IMR-90 (cell line): ENCODE data around the gene CTDP1. TPM values are rescaled to one million over a fixed set of nuclear protein-coding genes. Genes with fewer than 3 reads are reported as not detected.

Experiments used
- ATAC-seq: fragments of 200-7000 bp; cut with Tn5 transposase; 2 replicates; pipeline ENCODE4 v1.9.1; 2020; ENCODE audit warnings: low read depth, mild to moderate bottlenecking, moderate library complexity
- BruUV-seq: library from RNA; stranded (reverse); fragments of 400-500 nt; replicated peaks from 2 replicates; lab custom pipeline; 2021; lab: Mats Ljungman, UMichigan
- CTCF ChIA-PET: fragments of 300-600 bp; formaldehyde crosslinking; extraction: SDS; loops from one replicate; lab custom pipeline; 2021; ENCODE audit warnings: antibody characterized with exemption; lab: Yijun Ruan, JAX
- POLR2A ChIA-PET: fragments of 300-600 bp; sonication (Branson Sonifier 250); formaldehyde crosslinking; loops from one replicate; lab custom pipeline; 2022; ENCODE audit warnings: antibody characterized with exemption; ENCODE audit not compliant: unreplicated experiment; lab: Charles Lee
- DNase-seq: peaks from one replicate; pipeline ENCODE4 v3.0.0; 2013
- H2AFZ ChIP-seq: replicated peaks from 2 replicates; pipeline ENCODE3; 2013; ENCODE audit warnings: low read length, mild to moderate bottlenecking; ENCODE audit not compliant: poor library complexity
- H2AK5ac ChIP-seq: 2 replicates; pipeline ENCODE4 v1.6.1; 2013; ENCODE audit warnings: low read depth, low read length, inconsistent platforms
- H2AK9ac ChIP-seq: replicated peaks from 2 replicates; pipeline ENCODE3; 2013; ENCODE audit warnings: mild to moderate bottlenecking, low read depth, low read length, moderate library complexity; ENCODE audit not compliant: poor library complexity
- H2BK120ac ChIP-seq: 2 replicates; pipeline ENCODE4 v1.6.1; 2013; ENCODE audit warnings: low read depth, low read length, inconsistent platforms
- H2BK15ac ChIP-seq: 3 replicates; pipeline ENCODE4 v1.6.1; 2013; ENCODE audit warnings: low read depth, low read length, inconsistent platforms
- H2BK20ac ChIP-seq: 2 replicates; pipeline ENCODE4 v1.6.1; 2013; ENCODE audit warnings: low read depth, mild to moderate bottlenecking, inconsistent platforms, low read length, moderate library complexity
- H2BK5ac ChIP-seq: 2 replicates; pipeline ENCODE4 v1.6.1; 2013; ENCODE audit warnings: mild to moderate bottlenecking, low read depth, low read length, inconsistent platforms; ENCODE audit not compliant: poor library complexity, severe bottlenecking
- H3K14ac ChIP-seq: replicated peaks from 2 replicates; pipeline ENCODE4 v1.6.1; 2013; ENCODE audit warnings: low read depth, low read length, inconsistent platforms
- H3K18ac ChIP-seq: 2 replicates; pipeline ENCODE4 v1.6.1; 2013; ENCODE audit warnings: low read depth, low read length, control low read depth
- H3K23ac ChIP-seq: 2 replicates; pipeline ENCODE4 v1.6.1; 2013; ENCODE audit warnings: low read depth, low read length, inconsistent platforms
- H3K27ac ChIP-seq: 2 replicates; pipeline ENCODE4 v1.5.1; 2013; ENCODE audit warnings: mild to moderate bottlenecking, control low read depth, low read length; ENCODE audit not compliant: insufficient read depth
- H3K27me3 ChIP-seq: 2 replicates; pipeline ENCODE4 v1.6.1; 2013; ENCODE audit warnings: low read length; ENCODE audit not compliant: control insufficient read depth, insufficient read depth
- H3K36me3 ChIP-seq: 2 replicates; pipeline ENCODE4 v1.6.1; 2013; ENCODE audit warnings: low read length, mixed read lengths; ENCODE audit not compliant: control insufficient read depth, insufficient read depth
- H3K4ac ChIP-seq: 2 replicates; pipeline ENCODE4 v1.6.1; 2013; ENCODE audit warnings: low read depth, low read length, inconsistent platforms
- H3K4me1 ChIP-seq: 2 replicates; pipeline ENCODE4 v1.6.1; 2013; ENCODE audit warnings: low read length, mixed read lengths; ENCODE audit not compliant: control insufficient read depth, insufficient read depth
- H3K4me2 ChIP-seq: 2 replicates; pipeline ENCODE4 v1.6.1; 2013; ENCODE audit warnings: low read depth, mild to moderate bottlenecking, control low read depth, low read length, moderate library complexity
- H3K4me3 ChIP-seq: 2 replicates; pipeline ENCODE4 v1.5.1; 2013; ENCODE audit warnings: low read depth, mild to moderate bottlenecking, control low read depth, low read length, moderate library complexity; ENCODE audit not compliant: insufficient read depth
- H3K56ac ChIP-seq: 2 replicates; pipeline ENCODE4 v1.6.1; 2013; ENCODE audit warnings: low read length, inconsistent platforms; ENCODE audit not compliant: insufficient read depth; ENCODE audit errors: extremely low read depth
- H3K79me1 ChIP-seq, 2 experiments: 2 replicates each; pipeline ENCODE4 v1.6.1; 2013; ENCODE audit warnings: low read length in 2 of 2, inconsistent platforms in 1 of 2, low read depth in 1 of 2
- H3K9ac ChIP-seq: 2 replicates; pipeline ENCODE4 v1.6.1; 2013; ENCODE audit warnings: low read depth, low read length, control low read depth
- H3K9me1 ChIP-seq: 2 replicates; pipeline ENCODE4 v1.6.1; 2013; ENCODE audit warnings: low read length, inconsistent platforms; ENCODE audit not compliant: insufficient read depth
- H3K9me3 ChIP-seq: 2 replicates; pipeline ENCODE4 v1.6.1; 2013; ENCODE audit warnings: low read length; ENCODE audit not compliant: control insufficient read depth, insufficient read depth
- H4K20me1 ChIP-seq: 2 replicates; pipeline ENCODE4 v1.6.1; 2013; ENCODE audit warnings: low read length, inconsistent platforms; ENCODE audit not compliant: insufficient read depth
- H4K5ac ChIP-seq: 2 replicates; pipeline ENCODE4 v1.6.1; 2013; ENCODE audit warnings: mild to moderate bottlenecking, low read depth, low read length, control low read depth
- H4K8ac ChIP-seq, 2 experiments: 2 replicates each; pipeline ENCODE4 v1.6.1; 2013; ENCODE audit warnings: low read depth in 2 of 2, low read length in 2 of 2, control low read depth in 1 of 2, inconsistent platforms in 1 of 2
- H4K91ac ChIP-seq: 2 replicates; pipeline ENCODE4 v1.6.1; 2013; ENCODE audit warnings: low read depth, low read length, inconsistent platforms; ENCODE audit not compliant: insufficient read depth
- CTCF ChIP-seq: conservative IDR thresholded peaks from 2 replicates; pipeline ENCODE4 v1.5.1; 2012; ENCODE audit warnings: mild to moderate bottlenecking, low read depth, low read length, improper control_type of control experiment
- WGBS, 2 experiments: methylation state at CpG; one replicate each; pipeline versions ENCODE4 v1.1.5 to v1.1.7; 2013; ENCODE audit warnings: missing lambda C conversion rate in 2 of 2; ENCODE audit not compliant: insufficient read length in 1 of 2; ENCODE audit errors: extremely low coverage in 2 of 2; 5-methylcytosine and 5-hydroxymethylcytosine counted together
- dilution Hi-C: fragments of 300-500 bp; cut with HindIII; formaldehyde crosslinking; loops from one replicate; pipeline ENCODE4 v1.14.3; 2018; ENCODE audit warnings: low sequenced_read_pairs; ENCODE audit not compliant: unreplicated experiment
- in situ Hi-C: fragments of 300-500 bp; cut with MboI; formaldehyde crosslinking; loops from 3 replicates; pipeline ENCODE4 v1.14.3; 2019; ENCODE audit warnings: low sequenced_read_pairs, inconsistent platforms, mixed read lengths
- intact Hi-C: fragments of 100-400 bp; cut with micrococcal nuclease; formaldehyde crosslinking; loops from 2 replicates; pipeline ENCODE4 v1.10.0; 2022
- polyA plus RNA-seq, 3 experiments: library from polyadenylated mRNA; depleted of rRNA; stranded (reverse); fragments of >200 nt; gene quantifications; 2 replicates each; pipeline ENCODE4 v1.2.3, GENCODE V29; 2012; ENCODE audit warnings: low replicate concordance in 1 of 3
- total RNA-seq: library from RNA; depleted of rRNA; stranded (reverse); fragments of >200 nt; gene quantifications from 2 replicates; pipeline ENCODE4 v1.2.3, GENCODE V29; 2012

Gene CTDP1
- total and polyA plus RNA-seq, 2 of the 4 experiments (the other 2 are of a cell fraction) = 13.4 to 17.6 TPM

DNA sequence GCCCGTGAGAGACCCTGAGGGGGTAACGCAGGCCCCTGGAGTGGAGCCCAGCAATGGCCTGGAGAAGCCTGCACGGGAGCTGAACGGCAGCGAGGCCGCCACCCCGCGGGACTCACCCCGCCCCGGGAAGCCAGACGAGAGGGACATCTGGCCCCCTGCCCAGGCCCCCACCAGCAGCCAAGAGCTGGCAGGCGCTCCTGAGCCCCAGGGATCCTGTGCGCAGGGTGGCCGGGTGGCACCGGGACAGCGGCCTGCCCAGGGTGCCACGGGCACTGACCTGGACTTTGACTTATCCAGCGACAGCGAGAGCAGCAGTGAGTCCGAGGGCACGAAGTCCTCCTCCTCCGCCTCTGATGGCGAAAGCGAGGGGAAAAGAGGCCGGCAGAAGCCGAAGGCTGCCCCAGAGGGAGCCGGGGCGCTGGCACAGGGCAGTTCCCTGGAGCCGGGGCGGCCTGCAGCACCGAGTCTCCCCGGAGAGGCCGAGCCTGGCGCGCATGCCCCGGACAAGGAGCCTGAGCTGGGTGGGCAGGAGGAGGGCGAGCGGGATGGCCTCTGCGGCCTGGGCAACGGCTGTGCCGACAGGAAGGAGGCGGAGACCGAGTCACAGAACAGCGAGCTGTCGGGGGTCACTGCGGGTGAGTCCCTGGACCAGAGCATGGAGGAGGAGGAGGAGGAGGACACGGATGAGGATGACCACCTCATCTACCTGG is 35.1 kb downstream of the CTDP1 start:
- no peak for DNase-seq
- CTCF ChIA-PET = no interaction called here

More for the DNA sequence above, 35.1 kb downstream of the CTDP1 start:
- dilution Hi-C loops (no loop called here), in situ Hi-C loops (no loop called here), intact Hi-C loops (no loop called here)
- no peaks in the 10 kb centered on the region for H4K20me1 ChIP-seq
- no peak overlapping the region for H2BK5ac ChIP-seq
- H2BK20ac ChIP-seq = no peak overlapping the region
- H3K27me3 ChIP-seq = no peaks in the 10 kb centered on the region
- H4K8ac ChIP-seq = no peak overlapping the region
- peaks cover 2% of the 10 kb centered on the region; the same call in 1 of the 2 replicates for H3K9me3 ChIP-seq
- POLR2A ChIA-PET = no interaction called here
- no peak overlapping the region for H2AK9ac ChIP-seq
- H3K18ac ChIP-seq = no peak overlapping the region
- WGBS, 2 experiments = 93% methylated on average over 5 of the region's 47 CpGs; no CpG with 5 or more reads in 1 of the 2 experiments
- H3K14ac ChIP-seq = no peak overlapping the region
- peaks cover 59% of the 10 kb centered on the region for H3K36me3 ChIP-seq
- no peak overlapping the region for H2BK15ac ChIP-seq
- H3K4me3 ChIP-seq = no peak overlapping the region
- no peak overlapping the region for H2BK120ac ChIP-seq
- no peak overlapping the region for H2AK5ac ChIP-seq
- H3K9ac ChIP-seq = no peak overlapping the region
- no peak overlapping the region for H3K23ac ChIP-seq
- no peak overlapping the region for H4K5ac ChIP-seq
- H3K56ac ChIP-seq = no peak overlapping the region
- no peak overlapping the region for H2AFZ ChIP-seq
- TF ChIP-seq CTCF = no peak
- H4K91ac ChIP-seq = no peak overlapping the region
- H3K4ac ChIP-seq = no peak overlapping the region
- no peaks in the 10 kb centered on the region for H3K4me1 ChIP-seq
- no peaks in the 10 kb centered on the region for H3K9me1 ChIP-seq
- no peak for ATAC-seq
- no TSS peak for BruUV-seq
- H3K27ac ChIP-seq = no peak overlapping the region
- no peak overlapping the region for H3K4me2 ChIP-seq
- H3K79me1 ChIP-seq = peaks cover 0 to 5% of the 10 kb centered on the region in 2 experiments; a peak in 3 of 4 replicates
